ENCODE measurements around the gene CD40.

The CD40 gene

GRCh38 chr20:46130534-46130933 lies 12.4 kb downstream of the CD40 start:
- Histone ChIP-seq H2AFZ (no peak overlapping the region), H3K4me1 (peaks cover 14% of the 10 kb centered on the region), H3K36me3 (ENCODE audit: control insufficient read depth, insufficient read depth, low read length) (no peaks in the 10 kb centered on the region), H3K27ac (no peak overlapping the region), H3K27me3 (ENCODE audit: control insufficient read depth, insufficient read depth, low read length) (no peaks in the 10 kb centered on the region), H3K4me3 (ENCODE audit: low read depth, low read length) (no peak overlapping the region), H3K9me3 (ENCODE audit: control insufficient read depth, low read length) (no peaks in the 10 kb centered on the region), H3K79me2 (peaks cover 2% of the 10 kb centered on the region), H3K9ac (no peak overlapping the region), H3K4me2 (ENCODE audit: low read length) (no peak overlapping the region)
- TF ChIP-seq CTCF (IDR thresholded peaks at IDR 0.05): no peak

- TF ChIP-seq CTCF (IDR thresholded peaks at IDR 0.05): no peak
- H3K4me1 ChIP-seq: peaks cover 14% of the 10 kb centered on the region
- no peaks in the 10 kb centered on the region for H3K9me3 ChIP-seq (ENCODE audit: control insufficient read depth, low read length)
- no peaks in the 10 kb centered on the region for H3K36me3 ChIP-seq (ENCODE audit: control insufficient read depth, insufficient read depth, low read length)
- H3K27me3 ChIP-seq (ENCODE audit: control insufficient read depth, insufficient read depth, low read length): no peaks in the 10 kb centered on the region
- H3K9ac ChIP-seq: no peak overlapping the region
- no peak overlapping the region for H3K4me2 ChIP-seq (ENCODE audit: low read length)
- H3K79me2 ChIP-seq: no peaks in the 10 kb centered on the region
- H3K27ac ChIP-seq: no peak overlapping the region
- H3K4me3 ChIP-seq (ENCODE audit: low read depth, low read length): no peak overlapping the region
- H2AFZ ChIP-seq: no peak overlapping the region
These were observed 13.3 kb downstream of the CD40 start for GRCh38 chr20:46131396-46131795.

- peak; percentile 92 for TF ChIP-seq CTCF (IDR thresholded peaks at IDR 0.05)
- H3K27ac ChIP-seq: no peak overlapping the region
- peaks cover 14% of the 10 kb centered on the region for H3K4me1 ChIP-seq
- peak overlapping the region; percentile 54 for H2AFZ ChIP-seq
- H3K79me2 ChIP-seq: no peaks in the 10 kb centered on the region
- peak overlapping the region; percentile 36 for H3K4me2 ChIP-seq (ENCODE audit: low read length)
- no peak overlapping the region for H3K4me3 ChIP-seq (ENCODE audit: low read depth, low read length)
- H3K9me3 ChIP-seq (ENCODE audit: control insufficient read depth, low read length): no peaks in the 10 kb centered on the region
- H3K27me3 ChIP-seq (ENCODE audit: control insufficient read depth, insufficient read depth, low read length): no peaks in the 10 kb centered on the region
- H3K36me3 ChIP-seq (ENCODE audit: control insufficient read depth, insufficient read depth, low read length): no peaks in the 10 kb centered on the region
- no peak overlapping the region for H3K9ac ChIP-seq
These were observed 14.6 kb downstream of the CD40 start for GRCh38 chr20:46132705-46133120.

- Histone ChIP-seq H3K79me2 (no peaks in the 10 kb centered on the region), H3K9ac (no peak overlapping the region), H3K4me2 (ENCODE audit: low read length) (no peak overlapping the region), H3K36me3 (ENCODE audit: control insufficient read depth, insufficient read depth, low read length) (no peaks in the 10 kb centered on the region), H3K27ac (no peak overlapping the region), H3K9me3 (ENCODE audit: control insufficient read depth, low read length) (no peaks in the 10 kb centered on the region), H3K27me3 (ENCODE audit: control insufficient read depth, insufficient read depth, low read length) (no peaks in the 10 kb centered on the region), H3K4me3 (ENCODE audit: low read depth, low read length) (no peak overlapping the region), H3K4me1 (peaks cover 14% of the 10 kb centered on the region), H2AFZ (no peak overlapping the region)
- TF ChIP-seq CTCF (IDR thresholded peaks at IDR 0.05): no peak
These were observed 16.0 kb downstream of the CD40 start for GRCh38 chr20:46133886-46134654.

GRCh38 chr20:46134716-46135115 lies 16.6 kb downstream of the CD40 start:
- H3K4me2 ChIP-seq (ENCODE audit: low read length): no peak overlapping the region
- H3K79me2 ChIP-seq: no peaks in the 10 kb centered on the region
- H3K36me3 ChIP-seq (ENCODE audit: control insufficient read depth, insufficient read depth, low read length): no peaks in the 10 kb centered on the region
- H3K4me1 ChIP-seq: peaks cover 14% of the 10 kb centered on the region
- no peak overlapping the region for H2AFZ ChIP-seq
- H3K9ac ChIP-seq: no peak overlapping the region
- H3K27ac ChIP-seq: no peak overlapping the region
- H3K27me3 ChIP-seq (ENCODE audit: control insufficient read depth, insufficient read depth, low read length): no peaks in the 10 kb centered on the region
- no peak overlapping the region for H3K4me3 ChIP-seq (ENCODE audit: low read depth, low read length)
- no peak for TF ChIP-seq CTCF (IDR thresholded peaks at IDR 0.05)
- no peaks in the 10 kb centered on the region for H3K9me3 ChIP-seq (ENCODE audit: control insufficient read depth, low read length)

Data from parathyroid adenoma (tissue), 2 donors.